Measurements from ENCODE around the gene MAML3.

The MAML3 gene

DNA sequence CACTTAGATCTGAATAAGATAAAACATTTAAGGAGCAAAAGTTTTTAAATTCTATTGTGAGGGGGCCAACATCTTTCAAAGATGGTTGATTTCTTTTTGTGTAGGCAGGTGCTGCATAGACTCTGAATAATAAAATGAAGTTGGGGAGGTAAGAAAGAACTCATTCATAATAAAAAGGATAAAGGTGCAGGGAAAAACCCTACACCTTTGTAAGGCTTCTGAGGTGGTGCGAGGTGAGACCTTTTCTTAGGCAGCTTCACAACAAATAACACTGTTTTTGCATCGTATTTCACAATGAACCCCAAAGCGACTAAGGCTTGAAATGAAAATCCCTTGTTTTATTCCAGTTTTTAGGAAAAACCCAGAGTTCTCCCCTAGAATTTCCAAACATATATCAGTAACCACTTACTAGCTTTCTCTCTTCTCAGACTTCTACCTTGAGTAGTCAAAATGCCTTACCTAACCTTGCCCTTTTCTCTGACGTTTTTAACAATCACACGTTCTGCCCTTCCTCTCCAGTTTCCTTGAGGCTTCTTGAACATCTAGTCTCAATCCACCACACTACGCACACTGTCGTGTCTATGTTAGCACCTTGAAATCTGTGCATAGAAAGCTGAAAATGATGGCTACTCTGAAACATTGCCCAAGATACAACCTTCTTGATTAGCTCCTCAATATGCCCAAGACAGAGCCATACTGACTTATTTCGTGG is 30.2 kb downstream of the MAML3 start:
- DNase-seq, result no peak

DNA sequence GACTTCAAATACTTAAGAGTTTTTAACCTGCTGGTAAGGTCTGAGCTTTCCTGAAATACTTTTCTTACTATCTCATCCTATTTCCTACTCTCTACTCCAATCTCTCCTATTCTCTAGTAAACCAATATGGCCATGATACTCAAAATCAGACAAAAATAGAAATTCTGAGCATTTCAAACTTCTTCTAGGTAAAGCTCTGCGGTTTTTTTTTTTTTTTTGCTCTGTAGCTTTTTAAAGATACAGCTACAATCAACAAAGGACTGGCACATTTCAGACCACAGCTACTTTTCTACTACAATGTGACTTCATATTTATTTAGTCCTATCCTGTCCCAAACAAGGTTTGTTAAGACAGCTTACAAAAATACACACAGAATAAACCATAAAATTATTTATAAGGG is 31.1 kb downstream of the MAML3 start:
- DNase-seq, result no peak

DNA sequence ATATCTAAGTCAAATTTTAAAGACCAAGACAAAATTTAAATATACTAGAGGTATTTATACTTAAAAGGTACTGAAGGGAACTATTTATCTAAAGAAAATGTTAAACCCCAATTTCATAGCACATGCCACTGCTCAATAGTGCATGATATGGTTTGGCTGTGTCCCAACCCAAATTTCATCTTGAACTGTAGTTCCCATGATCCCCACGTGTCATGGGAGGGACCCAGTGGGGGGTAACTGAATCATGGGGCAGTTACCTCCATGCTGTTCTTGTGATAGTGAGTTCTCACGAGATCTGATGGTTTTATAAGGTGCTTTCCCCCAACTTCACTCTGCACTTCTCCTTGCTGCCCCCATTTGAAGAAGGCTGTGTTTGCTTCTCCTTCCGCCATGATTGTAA is 32.3 kb downstream of the MAML3 start:
- no peak for DNase-seq

DNA sequence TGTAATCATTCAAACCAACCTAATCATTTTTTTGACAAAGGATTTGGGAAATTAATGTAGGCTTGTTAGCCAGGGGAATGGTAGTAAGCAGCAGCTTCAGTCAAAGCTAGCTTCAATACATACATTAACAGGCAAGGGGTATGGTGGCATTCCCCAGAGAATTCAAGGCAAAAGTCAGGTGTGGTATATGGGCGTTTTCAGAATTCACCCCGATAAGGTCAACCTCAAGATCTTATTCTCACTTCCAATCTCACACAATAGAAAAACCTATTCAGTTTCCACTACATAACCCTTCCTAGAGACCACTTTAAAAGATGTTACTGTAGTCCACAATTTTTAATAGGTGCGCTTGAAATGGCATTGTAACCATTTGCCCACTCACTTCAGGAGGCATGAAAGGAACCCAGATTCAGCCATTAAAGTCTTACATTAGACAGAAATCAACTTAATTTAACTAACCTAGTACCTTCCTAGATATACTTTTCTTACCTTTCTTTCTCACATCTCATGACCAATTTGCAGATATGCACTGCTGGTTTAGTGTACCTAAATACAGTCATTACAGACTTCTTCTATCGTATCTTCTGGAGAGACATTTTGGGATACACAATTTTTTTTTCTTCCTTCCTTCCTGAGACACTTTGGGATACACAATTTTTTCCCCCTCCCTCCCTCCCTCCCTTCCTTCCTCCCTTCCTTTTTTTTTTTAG is 34.9 kb downstream of the MAML3 start:
- no peak for DNase-seq

DNA sequence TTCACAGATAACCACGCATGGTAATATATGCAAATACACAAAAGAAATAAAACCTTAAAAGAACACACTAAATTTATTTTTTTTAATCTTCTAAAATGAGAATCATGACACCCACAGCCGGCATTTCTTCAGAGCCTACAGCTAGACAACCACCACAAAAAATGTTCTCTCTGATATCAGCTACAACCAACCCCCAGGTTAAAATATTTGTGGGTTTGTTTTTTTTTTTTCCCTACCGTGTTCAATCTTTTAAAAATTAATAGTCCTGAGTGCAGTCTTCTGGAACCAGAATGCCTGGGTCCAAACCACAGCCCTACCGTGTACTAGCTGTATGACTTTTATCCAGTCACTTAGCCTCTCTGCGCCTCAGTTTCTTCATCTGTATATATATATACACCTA is 36.0 kb downstream of the MAML3 start:
- DNase-seq, result no peak

DNA sequence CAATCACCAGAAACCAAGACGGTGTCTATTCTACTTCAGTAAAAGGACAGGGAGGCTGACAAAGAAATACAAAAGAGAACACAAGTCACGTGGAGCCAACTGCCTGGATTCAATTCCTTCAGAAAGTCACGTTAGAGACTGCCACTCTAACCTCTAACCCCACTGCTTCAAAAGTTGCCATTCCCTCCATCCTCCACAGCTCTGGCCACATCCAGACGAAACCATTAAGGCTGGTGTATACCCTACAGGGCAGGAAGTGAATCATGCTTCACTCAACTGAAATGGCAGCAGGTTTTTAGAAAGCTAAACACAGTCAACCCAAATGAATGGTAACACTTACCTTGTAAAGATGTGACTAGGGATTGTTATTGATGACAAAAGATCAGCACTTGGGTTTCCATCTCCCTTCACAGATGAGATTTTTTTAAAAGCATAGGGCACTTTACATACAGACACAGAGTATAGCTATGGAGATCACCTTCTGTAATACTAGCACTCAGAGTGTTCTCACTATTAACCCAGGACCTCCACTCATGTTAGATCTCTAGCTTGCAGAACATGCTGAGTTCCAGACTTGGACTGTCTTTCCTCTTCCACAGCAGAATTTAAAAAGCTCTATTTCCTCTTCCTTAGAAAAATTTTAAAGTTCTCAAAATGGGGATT is 37.4 kb downstream of the MAML3 start:
- DNase-seq, result no peak

DNA sequence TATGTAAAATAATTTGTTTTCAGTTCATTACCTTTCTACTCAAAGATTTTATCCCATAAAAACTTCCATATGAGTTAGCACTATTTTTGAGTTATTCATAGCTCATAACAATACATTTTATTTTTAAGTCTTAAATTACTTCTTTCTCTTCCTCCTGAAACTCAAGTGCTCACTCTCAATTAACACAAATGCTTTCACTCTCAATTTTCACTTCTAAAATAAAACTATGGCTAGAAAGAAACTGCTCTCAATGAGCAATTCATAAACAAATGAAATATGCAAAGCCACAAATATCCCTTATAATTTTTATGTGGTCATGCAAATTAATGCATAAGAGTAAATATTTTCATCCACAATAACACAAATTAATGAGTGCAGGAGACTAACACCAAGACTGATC is 38.8 kb downstream of the MAML3 start:
- no peak for DNase-seq

DNA sequence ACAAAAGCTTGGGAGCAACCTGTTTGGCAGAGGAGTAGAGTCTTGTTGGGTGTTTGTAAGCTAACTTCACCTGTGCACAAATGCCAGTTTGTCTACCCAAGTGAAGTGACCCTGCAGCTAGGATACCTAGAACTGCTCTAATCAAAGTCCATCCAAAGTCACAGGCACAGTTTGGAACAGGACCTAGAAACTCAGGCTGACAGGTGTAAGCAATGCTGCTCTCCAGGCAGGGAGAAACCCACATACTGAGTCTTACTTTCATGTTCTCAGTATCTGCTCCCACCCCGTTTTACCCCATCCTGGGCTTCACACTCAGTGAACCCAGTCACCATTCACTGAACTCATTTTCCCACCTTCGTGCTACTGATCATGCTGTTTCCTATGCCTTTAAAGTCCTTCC is 40.3 kb downstream of the MAML3 start:
- DNase-seq, result no peak

DNA sequence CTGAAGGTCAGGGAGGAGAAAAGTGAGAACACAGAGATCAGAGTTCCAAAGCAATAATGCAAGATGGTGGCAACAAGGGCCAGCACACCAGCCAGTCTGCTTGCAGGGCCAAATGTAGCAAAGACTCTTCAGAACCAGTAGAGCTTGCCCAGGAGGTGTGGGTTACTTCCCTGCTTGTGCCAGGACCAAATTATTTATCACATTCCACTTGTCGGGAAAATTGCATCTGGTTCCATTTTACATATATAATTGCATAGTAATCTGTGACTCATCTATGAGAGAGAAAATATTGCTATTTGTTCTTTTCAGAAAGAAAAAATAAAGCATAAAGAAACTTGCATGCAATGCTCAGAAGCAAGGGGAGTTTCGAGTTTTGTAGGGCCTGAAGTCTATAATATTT is 41.4 kb downstream of the MAML3 start:
- no peak for DNase-seq

DNA sequence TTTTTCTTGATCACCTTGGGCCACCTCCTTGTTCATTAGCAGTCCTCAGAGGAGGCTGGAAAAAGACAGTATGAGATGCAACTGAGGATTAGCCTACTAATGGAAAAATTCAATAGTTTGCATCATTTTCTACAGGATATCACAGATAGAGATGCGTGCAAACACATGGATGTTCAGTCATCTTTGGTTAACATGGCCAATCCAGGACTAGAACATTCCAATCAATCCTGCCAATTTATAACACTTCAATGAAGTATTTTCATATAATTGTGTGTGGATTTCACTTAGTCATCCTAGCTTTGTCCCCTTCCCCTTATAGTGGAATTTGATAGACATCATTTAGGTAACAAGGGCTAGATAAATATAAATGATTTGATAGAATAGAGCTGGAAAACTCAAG is 42.7 kb downstream of the MAML3 start:
- DNase-seq, result no peak

DNA sequence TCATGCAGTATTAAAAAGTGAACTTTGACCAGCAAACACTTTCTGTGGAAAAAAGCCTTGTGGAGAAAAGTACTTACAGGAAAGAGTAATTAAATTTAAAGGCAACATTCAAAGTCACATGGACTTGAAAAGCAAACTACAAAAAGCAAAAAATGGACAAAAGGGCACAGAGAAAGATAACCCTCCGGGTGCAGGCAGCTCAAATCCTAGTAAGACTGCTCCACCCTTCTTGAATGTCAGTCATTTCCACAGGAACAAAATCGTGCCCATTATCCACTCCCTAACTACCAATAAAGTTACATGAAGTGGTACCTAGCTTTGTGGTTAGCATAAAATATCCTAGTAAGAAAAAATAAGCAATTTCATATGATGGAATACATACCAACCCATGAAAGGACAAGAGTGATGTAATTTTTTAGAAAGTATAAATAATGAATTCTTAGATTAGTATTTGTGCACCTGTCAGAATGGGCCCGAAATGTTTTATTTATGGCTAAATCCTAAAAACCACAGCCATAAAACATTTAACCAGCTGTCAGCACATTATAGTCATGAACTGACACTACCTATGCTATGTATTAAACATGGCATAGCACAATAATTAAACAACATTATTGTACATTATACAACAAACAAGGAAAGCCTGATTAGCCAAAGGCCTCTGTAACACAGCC is 43.3 kb downstream of the MAML3 start:
- DNase-seq, result no peak

DNA sequence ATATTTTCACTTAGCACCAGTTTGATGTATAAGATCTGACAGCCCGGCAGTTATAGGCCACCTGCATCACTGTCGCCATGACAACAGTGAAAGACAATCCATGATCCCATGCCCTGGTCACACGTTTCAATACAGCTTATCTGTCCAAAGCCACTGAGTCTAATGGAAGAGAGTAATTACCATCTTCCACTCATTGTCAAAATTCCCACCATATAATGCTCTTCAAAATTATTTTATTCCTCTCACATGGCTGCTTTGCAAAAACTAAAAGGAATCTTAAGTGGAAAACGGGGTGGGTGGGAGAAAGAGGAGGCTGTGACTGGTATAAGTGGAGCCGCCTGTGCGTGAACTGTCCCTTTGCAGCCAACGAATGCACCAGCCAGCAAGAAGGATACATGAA is 44.2 kb downstream of the MAML3 start:
- no peak for DNase-seq

DNA sequence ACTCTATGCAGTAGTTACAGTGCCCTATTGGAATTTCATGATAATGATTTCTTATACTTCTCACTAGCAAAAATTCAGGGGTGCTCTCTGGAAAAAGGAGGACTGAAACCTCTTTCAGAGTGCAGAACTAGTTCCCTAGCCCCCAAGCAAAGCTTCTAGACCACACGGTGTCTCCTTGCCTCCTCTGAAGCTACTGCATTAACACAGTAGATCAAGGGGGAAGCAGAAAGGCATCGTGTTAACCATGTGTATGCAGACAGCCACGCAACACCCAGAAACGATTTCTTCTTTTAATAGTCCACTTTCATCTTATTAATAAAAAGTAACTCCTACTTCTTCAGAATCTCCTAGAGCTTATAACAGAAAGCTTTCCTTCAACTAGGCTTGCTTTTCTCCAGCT is 44.7 kb downstream of the MAML3 start:
- no peak for DNase-seq

DNA sequence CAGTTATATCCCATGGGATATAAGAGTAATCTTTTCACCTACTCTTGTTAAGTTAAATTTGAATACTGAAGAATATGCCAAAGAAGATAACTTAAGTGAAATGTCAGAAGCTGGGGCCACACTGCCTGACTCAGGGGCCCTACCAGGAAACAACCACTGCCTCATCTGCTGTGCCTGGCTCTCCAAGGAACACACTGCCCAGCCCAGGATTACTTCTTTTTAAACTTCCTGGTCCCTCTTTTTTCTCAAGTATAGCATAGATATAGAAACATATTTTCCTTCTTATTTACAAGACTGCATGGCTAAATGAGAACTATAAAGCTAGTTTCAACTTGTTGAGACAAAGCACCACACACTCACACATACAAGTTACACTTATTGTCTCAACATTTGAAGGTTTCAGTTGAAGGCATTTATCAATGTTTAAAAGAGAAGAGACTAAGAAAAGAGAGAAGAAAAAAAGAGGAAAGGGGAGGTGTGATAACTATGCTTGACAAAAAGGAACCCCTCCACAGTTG is 45.2 kb downstream of the MAML3 start:
- DNase-seq, result no peak

DNA sequence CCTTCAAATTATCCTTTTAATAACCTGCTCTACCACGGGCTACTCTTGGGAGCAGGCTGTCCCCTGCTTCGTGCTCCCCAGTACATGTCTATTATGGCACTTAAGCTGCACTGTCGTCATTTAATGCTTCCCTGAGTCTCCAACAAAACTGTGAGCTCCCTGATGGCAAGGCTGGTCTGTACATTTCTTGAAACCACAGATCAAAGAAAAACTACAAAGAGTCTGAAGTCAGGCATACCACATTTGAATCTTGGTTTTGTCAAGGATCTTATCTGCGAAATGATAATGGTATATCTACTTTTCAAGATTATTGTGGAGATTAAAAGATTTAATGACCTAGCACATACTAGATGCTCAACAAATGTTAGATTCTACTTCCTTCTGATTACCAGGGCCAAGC is 45.7 kb downstream of the MAML3 start:
- no peak for DNase-seq

DNA sequence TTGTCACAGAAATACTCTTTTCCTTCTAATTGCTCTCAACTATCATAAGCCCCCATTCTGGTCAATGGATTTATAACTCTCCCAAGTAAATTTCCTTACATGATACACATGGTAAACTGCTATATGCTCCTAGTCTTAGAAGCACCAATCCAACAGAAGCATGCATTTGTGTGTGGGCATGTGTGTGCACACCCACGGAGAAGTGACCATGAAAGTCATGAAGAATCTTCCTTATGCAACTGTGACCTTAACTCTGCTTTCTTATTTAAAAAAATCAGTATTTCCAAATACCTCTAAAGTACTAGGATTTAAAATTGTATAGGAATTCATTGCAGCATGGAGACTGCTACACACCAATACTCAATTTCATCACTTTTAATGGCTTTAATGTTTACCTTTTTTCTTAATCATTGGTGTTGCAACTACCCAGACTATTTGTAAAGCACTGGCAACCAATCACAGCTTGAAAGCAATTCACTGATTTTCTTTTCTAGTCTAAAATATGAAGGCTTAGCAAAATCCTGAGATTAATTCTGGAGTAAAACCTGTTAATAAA is 47.6 kb downstream of the MAML3 start:
- DNase-seq, result no peak

DNA sequence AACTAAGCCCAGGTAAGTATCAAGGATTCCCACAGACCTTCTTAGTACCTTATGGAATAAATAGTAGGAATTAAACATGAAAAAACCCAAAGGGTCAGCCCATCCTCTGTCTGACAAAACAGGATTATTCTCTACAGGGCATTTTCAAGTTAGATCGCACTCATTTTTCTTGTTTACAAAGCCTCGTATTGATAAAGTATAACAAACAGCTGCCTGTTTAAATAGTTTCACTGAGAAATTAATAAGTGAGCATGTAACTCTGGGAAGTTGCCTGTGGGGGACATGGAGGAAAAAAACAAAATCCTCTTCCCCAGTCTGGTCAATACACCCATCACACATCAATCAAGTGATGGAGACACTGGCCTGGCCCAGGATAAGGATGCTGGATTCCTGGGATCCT is 48.5 kb downstream of the MAML3 start:
- DNase-seq, result no peak

DNA sequence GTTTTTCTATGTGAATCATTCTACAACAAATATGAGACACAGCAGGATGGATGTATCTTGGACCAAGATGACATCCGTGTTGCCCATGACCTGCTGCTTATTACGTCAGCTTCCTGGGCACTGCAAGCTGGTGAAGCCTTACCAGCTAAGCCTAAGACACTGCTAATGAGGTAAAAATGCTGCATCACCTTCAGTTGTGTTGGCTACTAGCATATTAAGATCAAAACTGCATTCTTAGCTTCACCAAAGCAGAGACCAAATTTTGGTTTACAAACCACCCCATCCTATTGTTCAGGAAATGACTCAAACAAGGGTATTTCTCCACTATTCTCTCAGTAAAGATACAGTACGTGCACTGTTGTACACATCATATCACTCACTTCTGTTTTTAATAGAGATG is 50.3 kb downstream of the MAML3 start:
- no peak for DNase-seq

DNA sequence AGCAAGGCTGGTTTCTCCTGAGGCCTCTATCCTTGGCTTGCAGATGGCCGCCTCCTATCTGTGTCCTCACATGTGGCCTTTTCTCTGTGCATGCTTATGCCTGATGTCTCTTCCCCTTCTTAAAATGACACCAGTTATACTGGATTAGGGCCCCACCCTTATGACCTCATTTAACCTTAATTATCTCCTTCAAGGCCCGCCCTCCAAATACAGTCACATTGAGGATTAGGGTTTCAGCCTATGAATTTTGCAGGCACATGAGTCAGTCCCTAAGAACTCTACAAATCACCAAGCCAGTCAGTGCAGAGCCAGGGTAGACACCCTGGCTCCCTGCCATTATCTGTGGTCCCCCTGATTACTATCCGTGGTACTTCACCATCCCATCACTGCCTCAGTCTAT is 51.6 kb downstream of the MAML3 start:
- DNase-seq, result no peak

DNA sequence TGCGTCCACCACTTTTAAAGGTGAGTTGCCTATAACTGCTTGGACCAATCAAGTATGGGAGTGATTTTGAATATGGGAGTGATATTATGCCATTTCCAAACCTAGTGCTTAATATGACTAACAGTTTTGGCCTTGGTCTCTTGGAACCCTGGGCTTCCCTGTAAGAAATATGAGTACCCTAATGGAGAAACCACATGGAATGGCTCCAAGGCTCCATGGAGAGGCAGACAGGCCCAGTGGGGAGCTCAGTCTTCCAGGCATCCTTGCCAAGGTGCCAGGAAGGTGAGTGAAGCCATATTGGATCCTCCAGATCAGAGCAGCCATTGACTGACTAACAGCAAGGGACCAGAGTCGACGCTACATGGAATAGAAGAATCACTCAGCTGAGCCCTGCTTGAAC is 53.2 kb downstream of the MAML3 start:
- DNase-seq, result no peak

DNA sequence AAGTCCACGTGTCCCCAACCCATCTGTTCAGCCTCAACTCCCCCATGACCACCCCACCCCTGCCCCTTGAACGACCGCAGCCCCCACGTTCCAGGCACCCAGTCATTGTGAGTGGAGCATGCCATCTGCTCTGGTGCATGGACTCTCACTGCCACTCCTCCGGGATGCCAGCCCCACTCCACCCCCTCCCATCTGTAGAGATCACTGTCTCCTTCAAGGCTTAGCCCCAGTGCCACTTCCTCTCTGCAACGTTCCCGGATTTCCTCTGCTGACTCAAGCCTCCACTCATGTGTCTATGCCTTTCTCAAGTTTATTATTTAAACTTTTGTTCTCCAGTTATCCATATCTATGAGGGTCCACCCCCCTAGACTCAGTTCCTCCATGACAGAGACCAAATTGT is 54.0 kb downstream of the MAML3 start:
- no peak for DNase-seq

DNA sequence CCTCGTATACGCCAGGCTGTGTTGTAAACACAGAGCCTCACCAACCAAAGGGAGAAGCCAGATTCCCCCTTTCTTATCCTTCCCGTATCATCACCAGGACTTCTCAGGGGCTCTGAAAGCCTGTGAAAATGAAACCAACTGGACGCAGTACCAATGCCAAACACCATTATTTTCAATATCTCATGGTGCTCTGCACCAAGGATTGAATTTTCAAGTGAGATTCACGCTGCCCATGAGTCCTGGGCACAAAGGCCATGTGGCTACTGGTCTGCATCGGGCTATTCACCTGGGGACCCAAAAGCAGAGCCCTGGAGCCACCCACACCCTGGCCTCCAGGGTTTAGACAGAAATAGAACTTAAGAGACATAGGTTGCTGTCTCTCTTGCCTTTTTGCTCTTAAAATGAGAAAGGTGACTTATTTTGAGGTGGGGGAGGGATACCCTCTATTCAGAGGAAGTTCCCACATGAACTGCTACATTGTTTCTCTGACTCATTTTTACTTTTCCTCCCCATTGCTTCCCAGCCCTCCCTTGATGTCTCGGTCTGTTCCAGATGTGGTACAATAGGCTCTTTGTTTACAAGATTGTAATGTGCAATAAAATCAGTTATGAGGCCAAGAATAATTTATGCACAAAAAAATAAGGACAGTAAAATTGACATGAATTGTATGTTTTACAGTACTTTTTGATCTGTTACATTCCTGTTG is 55.4 kb downstream of the MAML3 start:
- DNase-seq, result no peak

DNA sequence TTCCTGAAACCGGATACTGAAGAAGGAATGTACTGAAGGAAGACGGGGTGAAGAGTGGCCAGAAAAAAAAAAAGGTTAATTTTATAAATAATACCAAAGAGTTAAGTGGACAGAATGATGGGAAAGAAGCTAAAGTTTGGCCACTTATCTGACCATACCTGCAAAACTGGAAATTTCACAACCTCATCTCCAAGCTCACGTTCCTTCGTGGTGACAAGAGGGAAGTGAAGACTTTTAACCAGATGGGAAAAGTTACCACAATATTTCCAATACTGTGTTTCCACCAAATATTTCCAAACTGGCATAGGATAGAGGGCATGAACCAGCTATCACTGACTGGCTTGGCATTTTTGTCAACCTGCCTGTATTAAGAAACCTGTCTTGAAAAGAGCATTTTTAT is 56.4 kb downstream of the MAML3 start:
- DNase-seq, result no peak

Data from activated CD4-positive, alpha-beta T cell treated with anti-CD3 and anti-CD28 coated beads for 1 hour (primary cell).